ENCODE measurements around the gene RSBN1. TPM values are rescaled to one million over a fixed set of nuclear protein-coding genes. Genes with fewer than 3 reads are reported as not detected.
"Not testable (repeated sequence)": the region's sequence is repeated elsewhere in the genome, so short reads cannot be mapped to it uniquely, and the experiment has no call there.

RSBN1 gene
- total RNA-seq, 4 donors from 2014 or later = 17.1 to 29.1 (median 22.2) TPM

GRCh38 chr1:113742515-113742914 lies 69.8 kb downstream of the RSBN1 start:
- 95% methylated on average over 5 of the region's 5 CpGs for WGBS

GRCh38 chr1:113734357-113735055 lies 77.8 kb downstream of the RSBN1 start:
- H3K27ac ChIP-seq = no peak overlapping the region
- no peaks in the 10 kb centered on the region for H3K27me3 ChIP-seq
- H3K9me3 ChIP-seq = no peaks in the 10 kb centered on the region
- no peak for TF ChIP-seq POLR2A (IDR thresholded peaks at IDR 0.05)
- no peak for TF ChIP-seq POLR2AphosphoS5 (IDR thresholded peaks at IDR 0.05)
- no peak for TF ChIP-seq CTCF (IDR thresholded peaks at IDR 0.05)
- TF ChIP-seq EP300 (IDR thresholded peaks at IDR 0.05) = no peak
- H3K4me1 ChIP-seq = no peaks in the 10 kb centered on the region
- H3K4me3 ChIP-seq = no peak overlapping the region
- peaks cover 9% of the 10 kb centered on the region for H3K36me3 ChIP-seq
- DNase-seq (ENCODE audit: low spot score in 2 of 2) = no peak
- WGBS = 97% methylated on average over 2 of the region's 2 CpGs

More at GRCh38 chr1:113742515-113742914, 69.8 kb downstream of the RSBN1 start:
- DNase-seq (ENCODE audit: low spot score in 2 of 2) = no peak
- H3K4me1 ChIP-seq = no peaks in the 10 kb centered on the region
- peaks cover 3% of the 10 kb centered on the region for H3K36me3 ChIP-seq
- TF ChIP-seq POLR2A (IDR thresholded peaks at IDR 0.05) = no peak
- TF ChIP-seq EP300 (IDR thresholded peaks at IDR 0.05) = no peak
- no peak for TF ChIP-seq POLR2AphosphoS5 (IDR thresholded peaks at IDR 0.05)
- no peak for TF ChIP-seq CTCF (IDR thresholded peaks at IDR 0.05)
- H3K4me3 ChIP-seq = no peak overlapping the region
- H3K27me3 ChIP-seq = no peaks in the 10 kb centered on the region
- H3K27ac ChIP-seq = no peak overlapping the region
- no peaks in the 10 kb centered on the region for H3K9me3 ChIP-seq

GRCh38 chr1:113732802-113733201 lies 79.5 kb downstream of the RSBN1 start:
- TF ChIP-seq CTCF (IDR thresholded peaks at IDR 0.05) = no peak
- TF ChIP-seq POLR2AphosphoS5 (IDR thresholded peaks at IDR 0.05) = no peak
- TF ChIP-seq POLR2A (IDR thresholded peaks at IDR 0.05) = no peak
- TF ChIP-seq EP300 (IDR thresholded peaks at IDR 0.05) = no peak
- 88% methylated on average over 5 of the region's 5 CpGs for WGBS
- no peaks in the 10 kb centered on the region for H3K4me1 ChIP-seq
- H3K27ac ChIP-seq = no peak overlapping the region
- no peaks in the 10 kb centered on the region for H3K9me3 ChIP-seq
- no peak for DNase-seq (ENCODE audit: low spot score in 2 of 2)
- H3K4me3 ChIP-seq = no peak overlapping the region
- peaks cover 9% of the 10 kb centered on the region for H3K36me3 ChIP-seq
- H3K27me3 ChIP-seq = no peaks in the 10 kb centered on the region

- H3K27ac ChIP-seq = no peak overlapping the region
- no peaks in the 10 kb centered on the region for H3K27me3 ChIP-seq
- no peak for TF ChIP-seq CTCF (IDR thresholded peaks at IDR 0.05)
- no peak for TF ChIP-seq EP300 (IDR thresholded peaks at IDR 0.05)
- no peak for TF ChIP-seq POLR2A (IDR thresholded peaks at IDR 0.05)
- no peak for TF ChIP-seq POLR2AphosphoS5 (IDR thresholded peaks at IDR 0.05)
- no peak overlapping the region for H3K4me3 ChIP-seq
- H3K9me3 ChIP-seq = no peaks in the 10 kb centered on the region
- 96% methylated on average over 2 of the region's 2 CpGs for WGBS
- no peak for DNase-seq (ENCODE audit: low spot score in 2 of 2)
- peaks cover 33% of the 10 kb centered on the region for H3K36me3 ChIP-seq
- H3K4me1 ChIP-seq = no peaks in the 10 kb centered on the region
Observed at GRCh38 chr1:113721010-113721409, 91.3 kb downstream of the RSBN1 start.

- not testable (repeated sequence) for H3K27ac ChIP-seq; H3K27me3 ChIP-seq; H3K4me1 ChIP-seq; DNase-seq (ENCODE audit: low spot score in 2 of 2); H3K4me3 ChIP-seq; H3K9me3 ChIP-seq
- peaks cover 28% of the 10 kb centered on the region for H3K36me3 ChIP-seq
- 95% methylated on average over 5 of the region's 5 CpGs for whole genome bisulfite sequencing
Observed at GRCh38 chr1:113718621-113719020, 93.7 kb downstream of the RSBN1 start.

GRCh38 chr1:113717506-113717905 lies 94.8 kb downstream of the RSBN1 start:
- H3K4me3 ChIP-seq; H3K9me3 ChIP-seq; DNase-seq (ENCODE audit: low spot score in 2 of 2); H3K27ac ChIP-seq; H3K27me3 ChIP-seq; H3K4me1 ChIP-seq: not testable (repeated sequence)
- 94% methylated on average over 6 of the region's 6 CpGs for WGBS
- peaks cover 28% of the 10 kb centered on the region for H3K36me3 ChIP-seq
